ENCODE results near the gene OR2F2.

Gene OR2F2

DNA sequence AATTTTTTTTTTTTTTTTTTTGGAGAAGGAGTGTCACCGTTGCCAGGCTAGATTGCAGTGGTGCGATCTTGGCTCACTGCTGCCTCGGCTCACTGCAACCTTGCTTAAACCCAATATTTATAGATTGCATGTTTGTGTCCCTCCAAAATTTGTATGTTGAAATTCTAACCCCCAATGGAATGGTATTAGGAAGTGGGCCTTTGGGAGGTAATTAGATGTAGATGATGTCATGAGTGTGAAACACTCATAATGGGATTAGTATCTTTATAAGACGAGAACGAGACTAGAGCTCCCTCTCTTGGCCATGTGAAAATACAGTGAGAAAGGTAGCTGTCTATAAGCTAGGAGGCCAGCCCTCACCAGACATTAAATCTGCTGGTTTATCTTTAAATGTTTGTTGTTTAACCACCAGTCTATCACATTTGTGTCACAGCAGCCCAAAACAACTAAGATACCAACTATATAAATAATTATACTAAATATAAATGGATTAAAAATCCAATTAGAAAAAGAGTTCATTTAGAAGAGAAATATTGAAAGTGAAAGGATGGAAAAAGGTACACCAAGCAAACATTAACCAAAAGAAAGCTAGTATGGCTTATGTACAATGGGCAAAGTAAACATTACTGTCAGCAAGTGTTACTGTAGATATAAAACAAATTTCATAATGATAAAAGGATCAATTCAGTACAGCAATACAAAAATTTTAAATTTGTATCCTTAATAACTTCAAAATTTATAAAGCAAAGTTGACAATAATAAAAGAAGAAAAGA lies 42.3 kb upstream of the OR2F2 start:
- H3K4me3 ChIP-seq (ENCODE audit: low read depth, low read length): no peak overlapping the region
- no peak for DNase-seq (ENCODE audit: low read depth)
- TF ChIP-seq, protein P1, sequence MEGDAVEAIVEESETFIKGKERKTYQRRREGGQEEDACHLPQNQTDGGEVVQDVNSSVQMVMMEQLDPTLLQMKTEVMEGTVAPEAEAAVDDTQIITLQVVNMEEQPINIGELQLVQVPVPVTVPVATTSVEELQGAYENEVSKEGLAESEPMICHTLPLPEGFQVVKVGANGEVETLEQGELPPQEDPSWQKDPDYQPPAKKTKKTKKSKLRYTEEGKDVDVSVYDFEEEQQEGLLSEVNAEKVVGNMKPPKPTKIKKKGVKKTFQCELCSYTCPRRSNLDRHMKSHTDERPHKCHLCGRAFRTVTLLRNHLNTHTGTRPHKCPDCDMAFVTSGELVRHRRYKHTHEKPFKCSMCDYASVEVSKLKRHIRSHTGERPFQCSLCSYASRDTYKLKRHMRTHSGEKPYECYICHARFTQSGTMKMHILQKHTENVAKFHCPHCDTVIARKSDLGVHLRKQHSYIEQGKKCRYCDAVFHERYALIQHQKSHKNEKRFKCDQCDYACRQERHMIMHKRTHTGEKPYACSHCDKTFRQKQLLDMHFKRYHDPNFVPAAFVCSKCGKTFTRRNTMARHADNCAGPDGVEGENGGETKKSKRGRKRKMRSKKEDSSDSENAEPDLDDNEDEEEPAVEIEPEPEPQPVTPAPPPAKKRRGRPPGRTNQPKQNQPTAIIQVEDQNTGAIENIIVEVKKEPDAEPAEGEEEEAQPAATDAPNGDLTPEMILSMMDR (IDR thresholded peaks at IDR 0.05; ENCODE audit: control insufficient read depth, extremely low read depth, insufficient read depth): peak; percentile 15; the same call in 1 of the 2 replicates

DNA sequence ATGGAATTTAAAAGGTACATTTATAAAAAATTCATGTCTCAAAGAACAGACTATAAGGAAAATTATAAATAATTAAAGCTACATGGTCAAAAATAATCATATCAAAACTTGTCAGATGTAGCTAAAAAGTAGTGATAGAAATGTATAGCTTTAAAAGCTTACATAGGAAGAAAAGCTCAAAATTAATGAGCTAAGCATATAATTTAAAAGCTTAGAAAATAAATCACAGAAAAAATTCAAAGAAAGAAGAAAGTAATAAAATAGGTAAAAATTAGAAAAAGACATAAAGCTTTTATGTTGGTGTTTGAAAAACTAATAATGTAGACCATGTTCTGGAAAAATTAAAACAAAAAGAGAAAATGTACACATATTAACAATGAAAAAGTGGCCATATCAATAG lies 38.4 kb upstream of the OR2F2 start:
- TF ChIP-seq, protein P1 (IDR thresholded peaks at IDR 0.05; ENCODE audit: control insufficient read depth, extremely low read depth, insufficient read depth): no peak
- no peak for DNase-seq (ENCODE audit: low read depth)
- no peak overlapping the region for H3K4me3 ChIP-seq (ENCODE audit: low read depth, low read length)

DNA sequence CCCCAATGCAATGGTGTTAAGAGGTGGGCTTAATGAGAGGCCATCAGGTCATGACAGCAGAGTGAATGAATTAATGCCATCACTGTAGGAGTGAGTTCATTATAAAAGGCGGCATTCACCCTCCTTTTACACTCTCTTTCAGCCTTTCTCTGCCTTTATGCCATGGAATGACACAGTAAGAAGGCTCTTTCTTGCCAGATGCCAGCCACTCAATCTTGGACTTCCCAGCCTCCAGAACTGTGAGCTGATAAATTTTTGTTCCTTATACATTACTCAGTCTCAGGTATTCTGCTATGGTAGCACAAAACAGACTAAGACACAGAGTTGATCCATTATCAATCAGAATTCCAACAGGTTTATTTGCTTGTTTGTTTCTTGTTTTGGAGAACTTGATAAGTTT lies 36.2 kb upstream of the OR2F2 start:
- TF ChIP-seq, protein P1 (IDR thresholded peaks at IDR 0.05; ENCODE audit: control insufficient read depth, extremely low read depth, insufficient read depth): no peak
- no peak overlapping the region for H3K4me3 ChIP-seq (ENCODE audit: low read depth, low read length)
- no peak for DNase-seq (ENCODE audit: low read depth)

DNA sequence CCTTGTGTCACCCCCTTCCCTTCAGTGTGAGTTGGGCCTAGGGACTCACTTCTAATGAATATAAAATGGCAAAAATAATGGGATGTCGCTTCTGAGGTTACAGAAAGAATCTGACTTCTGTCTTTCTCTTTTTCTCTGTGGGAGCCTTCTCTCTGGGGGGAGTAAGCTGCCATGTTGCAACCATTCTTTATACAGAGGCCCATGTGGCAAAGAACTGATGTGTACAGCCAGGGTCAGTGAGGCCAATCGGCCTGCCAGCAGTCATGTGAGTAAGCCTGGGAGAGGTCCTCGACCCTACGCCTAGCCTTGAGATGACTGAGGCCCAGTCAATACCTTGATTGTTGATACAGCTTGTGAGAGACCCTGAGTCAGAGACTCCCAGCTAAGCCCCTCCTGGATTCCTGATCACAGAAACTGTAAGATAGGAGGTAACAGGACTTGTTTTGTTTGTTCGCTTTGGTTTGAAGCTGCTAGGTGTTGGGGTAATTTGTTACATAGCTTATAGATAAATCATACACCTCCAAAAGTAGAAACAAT lies 34.7 kb upstream of the OR2F2 start:
- TF ChIP-seq, protein P1 (IDR thresholded peaks at IDR 0.05; ENCODE audit: control insufficient read depth, extremely low read depth, insufficient read depth): no peak
- H3K4me3 ChIP-seq (ENCODE audit: low read depth, low read length): peak overlapping the region; percentile 74
- no peak for DNase-seq (ENCODE audit: low read depth)

DNA sequence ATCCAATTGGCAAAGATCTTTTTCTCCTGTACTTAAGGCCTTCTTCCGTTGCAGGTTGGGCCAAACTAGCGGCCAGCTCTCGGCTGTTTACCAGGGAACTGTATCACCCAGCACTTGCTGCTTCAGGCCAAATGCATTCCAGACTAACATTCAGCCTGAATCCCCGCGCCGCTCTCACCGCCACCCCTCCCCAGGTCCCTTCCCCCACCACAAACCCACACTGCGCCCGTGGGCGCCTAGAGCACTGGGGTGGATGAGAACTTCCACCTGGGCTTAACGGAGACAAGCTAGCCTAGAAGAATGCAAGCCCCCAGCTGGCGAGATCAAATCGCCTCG lies 33.7 kb upstream of the OR2F2 start:
- no peak for DNase-seq (ENCODE audit: low read depth)
- H3K4me3 ChIP-seq (ENCODE audit: low read depth, low read length): peak overlapping the region; percentile 74
- TF ChIP-seq, protein P1 (IDR thresholded peaks at IDR 0.05; ENCODE audit: control insufficient read depth, extremely low read depth, insufficient read depth): no peak

DNA sequence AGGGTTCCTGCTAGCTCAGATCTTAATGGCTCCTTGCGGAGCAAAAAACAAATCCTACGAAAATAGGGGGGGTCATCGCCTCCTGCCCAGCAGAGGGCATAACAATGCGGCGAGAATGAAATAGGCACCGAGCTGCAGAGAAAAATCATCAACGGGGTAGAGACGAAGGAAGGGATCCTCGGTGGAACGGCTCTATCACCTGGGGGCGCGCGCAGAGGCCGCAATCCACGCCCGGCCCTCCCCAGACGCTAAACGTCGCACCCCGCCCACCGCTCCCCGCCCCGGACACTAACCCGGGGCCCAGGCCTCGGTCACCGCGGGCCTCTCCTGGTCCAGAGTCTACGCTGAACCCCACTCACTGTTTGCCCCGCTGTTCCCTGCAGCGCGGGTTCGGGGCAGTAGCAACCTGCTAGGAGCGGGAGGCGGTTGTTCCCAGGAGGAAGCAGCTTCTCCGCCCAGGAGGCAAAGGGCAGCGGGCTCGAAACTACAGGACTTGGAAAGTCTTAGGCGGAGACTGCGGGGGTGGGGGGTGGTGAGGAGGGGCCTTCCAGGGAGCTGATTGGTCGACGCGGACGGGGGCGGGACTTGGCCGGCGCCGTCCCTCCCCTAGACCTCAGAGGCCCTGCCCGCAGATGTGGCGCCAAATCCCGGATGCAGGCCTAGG lies 33.2 kb upstream of the OR2F2 start, which contains the start of gene TCAF1:
TSS of gene TCAF1 (minus strand) at position 509 of the 664 bp plus-strand sequence. CDS start 25,568 bp downstream, outside the sequence.
- H3K4me3 ChIP-seq (ENCODE audit: low read depth, low read length): peak within 1 kb of the TSS; percentile 74
- DNase-seq (ENCODE audit: low read depth): peak; percentile 87
- TF ChIP-seq, protein P1 (IDR thresholded peaks at IDR 0.05; ENCODE audit: control insufficient read depth, extremely low read depth, insufficient read depth): peak; percentile 51

Measured in LNCaP clone FGC (cell line).